HG03097 (cell line): ENCODE results near the gene HES7.

Source experiments
- ATAC-seq: cut with Tn5 transposase; IDR thresholded peaks from one replicate; pipeline ENCODE4 v1.9.1; 2021; ENCODE audit not compliant: unreplicated experiment, low FRiP score

The HES7 gene

DNA sequence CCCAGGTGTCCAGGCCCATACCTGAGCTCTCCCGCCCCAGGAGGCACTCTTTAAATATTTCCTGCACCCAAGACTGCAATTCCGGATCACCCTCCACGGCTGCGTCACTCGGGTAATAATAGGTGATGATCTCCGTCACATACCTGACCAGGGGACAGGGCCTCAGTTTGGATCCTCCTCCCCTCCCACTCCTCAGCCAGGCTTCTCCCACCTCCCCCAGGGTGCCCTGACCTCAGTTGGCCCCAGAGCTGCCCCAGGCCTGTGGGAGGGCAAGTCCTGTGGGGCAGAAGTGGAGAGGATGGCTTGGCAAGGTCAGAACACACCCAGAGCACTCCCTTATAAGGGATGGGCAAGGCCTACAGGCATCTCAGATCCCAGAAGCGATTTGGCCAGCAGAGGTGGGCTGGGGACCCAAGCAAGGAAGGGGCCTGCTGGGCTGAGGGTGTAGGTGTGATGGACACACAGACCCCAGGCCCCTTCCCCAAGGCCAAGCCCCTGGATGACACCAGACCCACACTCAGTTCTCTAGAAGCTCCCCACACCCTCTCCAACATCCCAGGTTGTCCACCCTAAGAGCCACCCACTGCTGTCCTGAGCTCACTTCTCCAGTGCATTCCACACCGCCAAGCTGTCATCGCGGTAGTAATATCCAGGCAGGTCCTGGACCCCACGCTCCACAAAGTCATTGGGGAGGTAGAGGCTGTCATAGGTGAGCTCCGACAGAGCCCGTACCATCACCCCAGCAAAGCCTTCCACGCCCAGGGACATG is 48.1 kb downstream of the HES7 start:
- ATAC-seq: no peak

GRCh38 chr17:8075081-8075480 is 48.8 kb downstream of the HES7 start:
- ATAC-seq: no peak

DNA sequence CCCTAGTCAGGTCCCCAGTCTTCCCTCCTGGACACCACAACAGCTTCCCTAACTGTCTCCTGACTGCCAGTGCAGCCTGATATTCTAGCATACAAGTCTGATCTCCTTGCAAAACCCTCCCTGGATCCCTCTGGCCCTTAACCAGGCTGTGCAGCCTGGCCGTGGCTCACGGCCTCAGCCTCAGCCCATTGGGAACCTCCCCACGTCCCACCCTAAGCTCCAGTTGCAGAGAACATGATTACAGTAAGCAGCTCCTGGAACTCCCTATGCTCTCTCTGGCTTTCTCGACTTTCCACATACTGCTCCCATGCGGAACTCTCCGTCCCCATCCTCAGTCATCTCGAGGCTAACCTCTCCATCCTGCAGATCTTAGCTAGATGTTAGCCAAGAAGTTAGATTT is 49.4 kb downstream of the HES7 start:
- no peak for ATAC-seq

- ATAC-seq: no peak
These were observed 50.0 kb downstream of the HES7 start for GRCh38 chr17:8073627-8074484.

DNA sequence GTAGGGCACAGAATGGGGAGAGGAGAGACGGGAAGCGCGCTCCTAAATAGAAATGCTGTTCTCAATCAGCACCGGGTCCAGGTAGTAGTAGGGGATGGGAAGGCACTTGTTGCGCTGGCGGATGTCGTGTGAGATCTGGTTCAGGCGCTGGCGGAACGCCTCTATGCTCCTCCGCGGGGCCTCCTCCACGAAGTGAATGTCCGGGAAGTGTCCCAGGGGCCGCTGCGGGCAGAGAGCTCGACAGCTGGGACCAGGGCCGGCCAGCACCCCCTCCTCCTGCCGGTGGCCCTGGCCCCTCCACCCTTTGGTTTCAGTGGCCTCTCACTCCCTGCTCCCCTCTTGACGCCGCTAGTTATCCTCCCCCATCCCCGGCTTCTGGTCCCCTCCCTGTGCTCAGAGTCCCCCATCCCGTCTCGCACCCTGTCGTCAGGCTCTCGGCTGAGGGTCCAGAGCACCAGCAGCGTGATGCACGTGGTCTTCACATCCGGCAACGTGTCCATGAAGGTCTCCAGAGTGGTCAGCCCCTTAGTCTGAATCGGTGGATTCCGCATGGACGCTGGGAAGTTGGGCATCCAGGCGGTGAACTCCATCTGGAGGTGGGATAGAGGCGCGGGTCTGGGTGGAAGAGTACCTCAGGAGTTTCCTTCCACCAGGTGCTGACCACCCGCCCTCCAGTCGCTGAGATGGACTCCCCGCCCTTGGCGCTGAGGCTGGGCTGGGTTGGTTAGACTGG is 51.0 kb downstream of the HES7 start:
- ATAC-seq: no peak

- no peak for ATAC-seq
These were observed 51.6 kb downstream of the HES7 start for GRCh38 chr17:8072341-8072728.

- ATAC-seq: no peak
These were observed 52.4 kb downstream of the HES7 start for GRCh38 chr17:8071496-8071895.
